Fibroblast of pulmonary artery (primary cell): ENCODE results near the gene PTPRE.

Experiments used
- DNase-seq: peaks from one replicate; pipeline ENCODE4 v3.0.0-alpha.2; 2010; ENCODE audit warnings: low read depth
- H3K4me3 ChIP-seq: replicated peaks from 2 replicates; pipeline ENCODE4 v1.5.1; 2011; ENCODE audit warnings: low read depth, mild to moderate bottlenecking, control low read depth, low read length, moderate library complexity
- TF ChIP-seq, protein P1 (sequence below): IDR thresholded peaks from 2 replicates; pipeline ENCODE4 v1.5.1; 2011; ENCODE audit warnings: mild to moderate bottlenecking, control low read depth, low read length, inconsistent platforms; ENCODE audit errors: missing control alignments

The PTPRE gene

GRCh38 chr10:128013626-128014025 lies 106.7 kb downstream of the PTPRE start:
- TF ChIP-seq, protein P1, sequence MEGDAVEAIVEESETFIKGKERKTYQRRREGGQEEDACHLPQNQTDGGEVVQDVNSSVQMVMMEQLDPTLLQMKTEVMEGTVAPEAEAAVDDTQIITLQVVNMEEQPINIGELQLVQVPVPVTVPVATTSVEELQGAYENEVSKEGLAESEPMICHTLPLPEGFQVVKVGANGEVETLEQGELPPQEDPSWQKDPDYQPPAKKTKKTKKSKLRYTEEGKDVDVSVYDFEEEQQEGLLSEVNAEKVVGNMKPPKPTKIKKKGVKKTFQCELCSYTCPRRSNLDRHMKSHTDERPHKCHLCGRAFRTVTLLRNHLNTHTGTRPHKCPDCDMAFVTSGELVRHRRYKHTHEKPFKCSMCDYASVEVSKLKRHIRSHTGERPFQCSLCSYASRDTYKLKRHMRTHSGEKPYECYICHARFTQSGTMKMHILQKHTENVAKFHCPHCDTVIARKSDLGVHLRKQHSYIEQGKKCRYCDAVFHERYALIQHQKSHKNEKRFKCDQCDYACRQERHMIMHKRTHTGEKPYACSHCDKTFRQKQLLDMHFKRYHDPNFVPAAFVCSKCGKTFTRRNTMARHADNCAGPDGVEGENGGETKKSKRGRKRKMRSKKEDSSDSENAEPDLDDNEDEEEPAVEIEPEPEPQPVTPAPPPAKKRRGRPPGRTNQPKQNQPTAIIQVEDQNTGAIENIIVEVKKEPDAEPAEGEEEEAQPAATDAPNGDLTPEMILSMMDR = no peak
- no peak overlapping the region for H3K4me3 ChIP-seq
- DNase-seq = no peak

GRCh38 chr10:128014236-128014635 lies 107.3 kb downstream of the PTPRE start:
- H3K4me3 ChIP-seq = no peak overlapping the region
- TF ChIP-seq, protein P1 = no peak
- no peak for DNase-seq

DNA sequence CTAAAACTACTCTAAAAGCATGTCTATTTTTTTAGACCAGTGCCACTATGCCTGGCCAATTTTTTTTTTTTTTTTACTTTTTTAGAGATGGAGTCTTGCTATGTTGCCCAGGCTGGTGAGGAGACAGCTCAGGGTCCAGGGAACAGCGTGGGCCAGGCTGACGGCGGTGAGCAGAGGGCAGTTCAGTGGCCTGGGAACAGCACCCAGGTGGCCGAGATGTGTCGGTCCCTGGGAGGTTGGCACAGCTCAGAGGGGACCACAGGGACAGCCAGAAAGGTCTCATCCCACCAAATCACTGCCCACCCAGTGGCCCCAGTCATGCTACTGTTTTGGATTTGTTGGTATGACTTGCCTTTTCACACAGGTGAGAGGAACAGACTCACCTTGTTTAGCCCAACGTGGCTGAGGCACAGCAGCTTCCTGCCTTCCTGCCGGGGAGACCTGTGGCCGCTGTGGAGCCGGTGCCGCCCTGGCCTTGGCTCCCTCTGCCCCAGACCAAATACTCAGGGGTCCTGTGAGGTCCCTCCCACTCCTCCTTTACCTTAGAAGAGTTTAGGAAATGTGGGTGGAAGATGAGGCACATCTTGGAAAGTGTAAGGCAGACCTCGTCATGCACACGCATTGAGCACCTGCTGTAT lies 109.6 kb downstream of the PTPRE start:
- TF ChIP-seq, protein P1 = no peak
- H3K4me3 ChIP-seq = no peak overlapping the region
- no peak for DNase-seq

GRCh38 chr10:128017822-128018221 lies 110.9 kb downstream of the PTPRE start:
- no peak overlapping the region for H3K4me3 ChIP-seq
- TF ChIP-seq, protein P1 = no peak
- DNase-seq = no peak

GRCh38 chr10:128018236-128018635 lies 111.3 kb downstream of the PTPRE start:
- DNase-seq = peak; percentile 45
- TF ChIP-seq, protein P1 = no peak
- H3K4me3 ChIP-seq = no peak overlapping the region

DNA sequence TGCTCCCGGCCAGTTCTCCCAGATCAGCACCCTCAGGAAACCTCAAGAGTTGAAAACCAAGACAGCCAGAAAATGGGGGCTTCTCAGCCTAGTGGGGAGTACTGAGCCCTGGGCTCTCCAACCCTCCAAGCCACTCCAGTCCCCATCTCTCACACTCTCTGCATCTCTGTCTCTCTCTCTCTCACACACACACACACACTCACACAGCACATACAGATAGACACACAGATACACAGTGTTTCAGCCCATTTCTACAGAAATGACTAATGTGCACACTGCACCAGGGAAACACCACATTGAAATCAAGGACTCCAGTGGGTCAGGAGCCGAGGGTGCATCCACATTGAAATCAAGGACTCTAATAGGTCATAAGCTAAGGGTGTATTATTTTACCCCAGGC lies 111.8 kb downstream of the PTPRE start:
- no peak for DNase-seq
- H3K4me3 ChIP-seq = no peak overlapping the region
- TF ChIP-seq, protein P1 = no peak
